Lung (tissue), 12 donors: ENCODE measurements around the gene MARCHF9. TPM values are rescaled to one million over a fixed set of nuclear protein-coding genes. Genes with fewer than 3 reads are reported as not detected.

Experiments
- ATAC-seq: fragments of 200-7000 bp; cut with Tn5 transposase; one replicate; pipeline ENCODE4 v1.9.1; 2020; ENCODE audit warnings: moderate number of reproducible peaks; ENCODE audit not compliant: insufficient read depth, low FRiP score
- DNase-seq, 3 donors: peaks; one replicate each; pipeline ENCODE4 v3.0.0-alpha.2; 2013 to 2017
- H3K27ac ChIP-seq, 2 donors: one replicate each; pipeline ENCODE4 v1.5.1; 2013; ENCODE audit warnings: mild to moderate bottlenecking in 2 of 2, moderate library complexity in 2 of 2, control low read depth in 1 of 2, inconsistent platforms in 1 of 2, low read depth in 1 of 2, low read length in 1 of 2
- H3K27me3 ChIP-seq, 3 donors: one replicate each; pipeline ENCODE4 v1.5.1; 2013; ENCODE audit warnings: low read length in 2 of 3; ENCODE audit not compliant: control insufficient read depth in 3 of 3, insufficient read depth in 3 of 3
- H3K36me3 ChIP-seq, 4 donors: one replicate each; pipeline ENCODE4 v1.5.1; 2013; ENCODE audit warnings: low read length in 4 of 4, mild to moderate bottlenecking in 1 of 4, moderate library complexity in 1 of 4; ENCODE audit not compliant: control insufficient read depth in 4 of 4, insufficient read depth in 4 of 4
- H3K4me1 ChIP-seq, 5 donors: one replicate each; pipeline ENCODE4 v1.5.1; 2013; ENCODE audit warnings: low read length in 5 of 5, mild to moderate bottlenecking in 2 of 5, moderate library complexity in 1 of 5; ENCODE audit not compliant: control insufficient read depth in 5 of 5, insufficient read depth in 5 of 5
- H3K4me3 ChIP-seq: one replicate; pipeline ENCODE4 v1.5.1; 2013; ENCODE audit warnings: mild to moderate bottlenecking, control low read depth, moderate library complexity
- H3K9ac ChIP-seq, 2 donors: one replicate each; pipeline ENCODE4 v1.5.1; 2013; ENCODE audit warnings: low read length in 2 of 2, control low read depth in 1 of 2; ENCODE audit not compliant: insufficient read depth in 1 of 2
- H3K9me3 ChIP-seq, 4 donors: one replicate each; pipeline ENCODE4 v1.5.1; 2013; ENCODE audit warnings: low read length in 3 of 4, mild to moderate bottlenecking in 1 of 4, moderate library complexity in 1 of 4; ENCODE audit not compliant: control insufficient read depth in 4 of 4, insufficient read depth in 3 of 4
- WGBS, 2 donors: extraction: QIAGEN DNeasy Blood & Tissue Kit; methylation state at CpG; one replicate each; pipeline ENCODE4 v1.1.7; 2013; 5-methylcytosine and 5-hydroxymethylcytosine counted together
- polyA plus RNA-seq, 2 donors: library from polyadenylated mRNA; stranded (reverse); fragments of 200-250 nt; gene quantifications; one replicate each; pipeline ENCODE4 v1.2.1, GENCODE V29; 2013
- total RNA-seq, 2 donors: library from RNA; depleted of rRNA in 1 of 2; stranded (reverse); fragments of >200 nt in 1 of 2; gene quantifications; one replicate each; pipeline ENCODE4 v1.2.1, GENCODE V29; 2014 to 2021
- TF ChIP-seq, protein P1 (sequence below): IDR thresholded peaks from 2 replicates; pipeline ENCODE4 v1.5.1; 2012; ENCODE audit warnings: mild to moderate bottlenecking; ENCODE audit errors: control extremely low read depth, extremely low read depth
- donor health status: control.
- donor health status: control.
- donor health status: Bipolar disorder and iron deficiency.
- donor health status: healthy.
- donor health status: DM: yes; HTN: yes; CAD: no.

MARCHF9 gene
- total and polyA plus RNA-seq, 4 donors, result 12.1 to 31.1 (median 18.5) TPM

DNA sequence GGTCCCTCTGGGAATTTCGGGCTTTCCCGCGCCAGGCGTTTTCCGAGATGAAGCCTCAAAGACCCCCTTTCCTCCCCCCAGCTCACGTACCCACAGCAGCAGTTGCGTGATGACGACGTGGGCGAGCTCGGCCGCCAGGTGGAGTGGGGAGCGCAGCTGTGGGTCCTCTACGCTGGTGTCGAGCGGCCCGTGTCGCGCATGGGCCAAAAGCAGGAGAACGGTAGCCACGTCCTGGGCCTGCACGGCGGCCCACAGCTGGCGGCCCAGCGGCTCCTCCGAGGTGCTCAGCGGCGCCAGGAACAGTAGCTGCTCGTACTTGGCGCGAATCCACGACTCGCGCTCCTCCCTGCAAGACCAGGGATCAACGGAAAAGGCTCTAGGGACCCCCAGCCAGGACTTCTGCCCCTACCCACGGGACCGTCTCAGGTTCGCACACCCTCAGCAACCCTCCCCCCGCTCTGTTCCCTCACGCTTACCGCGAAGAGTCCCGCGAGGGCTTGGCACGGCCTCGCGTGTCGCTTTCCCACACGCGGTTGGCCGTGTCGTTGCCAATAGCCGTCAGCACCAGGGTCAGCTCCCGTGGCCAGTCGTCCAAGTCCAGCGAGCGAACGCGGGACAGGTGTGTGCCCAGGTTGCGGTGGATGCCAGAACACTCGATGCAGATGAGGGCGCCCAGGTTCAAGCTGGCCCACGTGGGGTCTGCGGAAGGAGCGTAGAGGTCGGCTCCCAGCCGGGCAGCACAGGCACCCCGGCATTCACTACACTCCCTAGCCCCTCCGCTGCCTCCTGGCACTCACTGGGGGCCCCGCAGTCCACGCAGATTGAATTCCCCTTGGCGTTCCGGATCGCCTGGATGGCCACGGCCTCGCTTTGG, 27.8 kb upstream of the MARCHF9 start:
- H3K27ac ChIP-seq, result peak overlapping the region; percentile 62 to 71
- 51 to 75% methylated on average over 76 of the region's 76 CpGs for WGBS, 2 donors

DNA sequence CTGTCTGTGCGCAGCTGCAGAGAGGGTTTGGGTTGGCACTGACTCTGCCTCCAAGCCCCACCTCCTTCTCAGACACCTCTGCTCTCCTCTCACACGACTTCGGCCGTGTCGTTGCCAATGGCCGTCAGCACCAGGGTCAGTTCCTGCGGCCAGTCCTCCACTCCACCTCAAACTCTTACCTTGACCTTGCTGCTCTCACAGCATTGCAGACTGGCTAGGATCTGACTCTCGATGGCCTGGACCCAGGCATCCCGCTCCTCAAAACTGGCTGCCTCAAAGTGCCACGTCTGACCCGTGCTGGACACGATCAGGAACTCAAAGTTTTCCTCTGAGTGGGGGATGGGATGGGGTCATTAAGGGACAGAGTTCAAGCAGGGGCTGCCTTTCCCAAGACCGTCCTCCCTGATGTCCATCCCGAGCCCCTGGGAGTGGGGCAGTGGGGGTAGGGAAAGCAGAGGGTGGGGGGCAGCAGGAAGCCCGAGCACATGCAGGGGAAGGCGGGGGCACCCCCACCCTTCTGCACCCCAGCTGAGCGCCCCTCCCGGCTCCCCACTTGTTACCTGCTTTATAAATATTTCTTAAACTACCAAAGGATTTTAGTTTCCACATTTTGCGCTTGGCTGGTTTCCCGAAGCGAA, 27.0 kb upstream of the MARCHF9 start:
- ATAC-seq, result no peak
- Histone ChIP-seq H3K27me3 (peaks cover 0 to 56% (median 36%) of the 10 kb centered on the region in 3 donors), H3K4me1 (peaks cover 0 to 17% (median 0%) of the 10 kb centered on the region in 5 donors), H3K36me3 (peaks cover 0 to 7% (median 0%) of the 10 kb centered on the region in 4 donors), H3K9ac (no peak overlapping the region), H3K9me3 (no peaks in the 10 kb centered on the region), H3K4me3 (no peak overlapping the region), H3K27ac (no peak overlapping the region)
- no peak for DNase-seq
- TF ChIP-seq, protein P1, sequence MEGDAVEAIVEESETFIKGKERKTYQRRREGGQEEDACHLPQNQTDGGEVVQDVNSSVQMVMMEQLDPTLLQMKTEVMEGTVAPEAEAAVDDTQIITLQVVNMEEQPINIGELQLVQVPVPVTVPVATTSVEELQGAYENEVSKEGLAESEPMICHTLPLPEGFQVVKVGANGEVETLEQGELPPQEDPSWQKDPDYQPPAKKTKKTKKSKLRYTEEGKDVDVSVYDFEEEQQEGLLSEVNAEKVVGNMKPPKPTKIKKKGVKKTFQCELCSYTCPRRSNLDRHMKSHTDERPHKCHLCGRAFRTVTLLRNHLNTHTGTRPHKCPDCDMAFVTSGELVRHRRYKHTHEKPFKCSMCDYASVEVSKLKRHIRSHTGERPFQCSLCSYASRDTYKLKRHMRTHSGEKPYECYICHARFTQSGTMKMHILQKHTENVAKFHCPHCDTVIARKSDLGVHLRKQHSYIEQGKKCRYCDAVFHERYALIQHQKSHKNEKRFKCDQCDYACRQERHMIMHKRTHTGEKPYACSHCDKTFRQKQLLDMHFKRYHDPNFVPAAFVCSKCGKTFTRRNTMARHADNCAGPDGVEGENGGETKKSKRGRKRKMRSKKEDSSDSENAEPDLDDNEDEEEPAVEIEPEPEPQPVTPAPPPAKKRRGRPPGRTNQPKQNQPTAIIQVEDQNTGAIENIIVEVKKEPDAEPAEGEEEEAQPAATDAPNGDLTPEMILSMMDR, result no peak
- 68 to 81% methylated on average over 21 of the region's 21 CpGs for WGBS, 2 donors

More for the DNA sequence above, 27.8 kb upstream of the MARCHF9 start:
- Histone ChIP-seq H3K27me3 (peaks cover 0 to 51% (median 32%) of the 10 kb centered on the region in 3 donors), H3K4me1 (peaks cover 0 to 19% (median 0%) of the 10 kb centered on the region in 5 donors), H3K36me3 (peaks cover 0 to 7% (median 0%) of the 10 kb centered on the region in 4 donors), H3K4me3 (peak overlapping the region; percentile 73), H3K9ac (no peak overlapping the region), H3K9me3 (no peaks in the 10 kb centered on the region)
- ATAC-seq (no peak), DNase-seq (peak; percentile 51 to 57 (median 57))
- TF ChIP-seq, protein P1, result no peak

DNA sequence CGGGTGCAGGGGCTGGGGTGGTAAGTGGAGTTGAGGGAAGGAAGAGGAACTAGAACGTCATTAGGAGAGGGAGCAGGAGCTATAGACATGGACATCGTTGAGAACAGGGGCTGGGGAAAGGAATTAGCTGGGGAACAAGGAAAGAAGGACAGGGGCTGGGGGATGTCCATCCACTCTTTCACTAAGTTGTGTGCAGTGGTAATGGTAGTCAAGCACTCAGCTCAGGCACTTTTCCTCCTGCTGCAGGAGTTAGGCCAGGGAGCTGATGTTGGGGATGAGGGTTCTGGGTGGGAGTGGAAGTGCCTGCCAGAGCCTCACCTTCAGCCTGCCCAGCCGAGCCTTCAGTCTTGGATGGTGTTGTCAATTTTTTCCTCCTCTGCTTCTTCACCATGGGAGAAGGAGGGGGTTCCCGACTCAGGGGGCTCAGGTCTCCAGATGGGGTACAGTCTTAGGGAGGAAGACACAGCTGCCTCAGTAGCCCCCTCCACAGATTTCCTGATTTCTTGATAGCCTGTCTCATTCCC, 25.5 kb upstream of the MARCHF9 start:
- Histone ChIP-seq H3K27me3 (peaks cover 0 to 71% (median 51%) of the 10 kb centered on the region in 3 donors), H3K9ac (no peak overlapping the region), H3K9me3 (no peaks in the 10 kb centered on the region), H3K4me3 (no peak overlapping the region), H3K36me3 (peaks cover 0 to 7% (median 0%) of the 10 kb centered on the region in 4 donors), H3K27ac (no peak overlapping the region), H3K4me1 (peaks cover 0 to 15% (median 0%) of the 10 kb centered on the region in 5 donors)
- 55 to 58% methylated on average over 5 of the region's 5 CpGs for WGBS, 2 donors
- ATAC-seq, result no peak
- TF ChIP-seq, protein P1, result no peak
- DNase-seq, result no peak
